CD14-positive monocyte (primary cell): ENCODE results near the gene TUBGCP5. TPM values are rescaled to one million over a fixed set of nuclear protein-coding genes. Genes with fewer than 3 reads are reported as not detected.

ENCODE experiments used
- DNase-seq, 3 donors: peaks; one replicate each; pipeline ENCODE4 v3.0.0-alpha.2; 2011 to 2022
- H2AFZ ChIP-seq: 2 replicates; pipeline ENCODE4 v1.6.0; 2012; ENCODE audit warnings: mild to moderate bottlenecking, low read depth, low read length, inconsistent platforms; ENCODE audit not compliant: insufficient read depth, poor library complexity, severe bottlenecking
- H3K27ac ChIP-seq, 2 donors: 1 replicate in 1 of 2; 2 replicates in 1 of 2; pipeline ENCODE4 v1.5.1; 2012 to 2013; ENCODE audit warnings: low read length in 2 of 2, control low read depth in 1 of 2, inconsistent platforms in 1 of 2, low read depth in 1 of 2, mild to moderate bottlenecking in 1 of 2
- H3K27me3 ChIP-seq, 2 donors: one replicate each; pipeline versions ENCODE4 v1.6.0 to v1.6.1; 2011 to 2013; ENCODE audit warnings: low read length in 2 of 2; ENCODE audit not compliant: control insufficient read depth in 2 of 2, insufficient read depth in 2 of 2
- H3K36me3 ChIP-seq, 2 donors: replicated peaks in 1 of 2; 1 replicate in 1 of 2; 2 replicates in 1 of 2; pipeline versions ENCODE4 v1.5.1 to v1.6.1; 2012 to 2013; ENCODE audit warnings: low read length in 2 of 2, control low read depth in 1 of 2, inconsistent platforms in 1 of 2, mild to moderate bottlenecking in 1 of 2; ENCODE audit not compliant: insufficient read depth in 2 of 2, control insufficient read depth in 1 of 2
- H3K4me1 ChIP-seq, 2 donors: 1 replicate in 1 of 2; 2 replicates in 1 of 2; pipeline versions ENCODE4 v1.5.1 to v1.6.1; 2012 to 2013; ENCODE audit warnings: low read length in 2 of 2, control low read depth in 1 of 2, inconsistent platforms in 1 of 2, mild to moderate bottlenecking in 1 of 2, moderate library complexity in 1 of 2; ENCODE audit not compliant: insufficient read depth in 2 of 2, control insufficient read depth in 1 of 2
- H3K4me2 ChIP-seq: replicated peaks from 2 replicates; pipeline ENCODE3; 2012; ENCODE audit warnings: low read length, moderate library complexity, mild to moderate bottlenecking; ENCODE audit not compliant: poor library complexity, severe bottlenecking; ENCODE audit errors: extremely low read depth
- H3K4me3 ChIP-seq, 3 experiments: fragments of 200-600 bp in 1 of 3; sonication (generic) in 1 of 3; replicated peaks in 1 of 3; 1 replicate in 2 of 3; 2 replicates in 1 of 3; pipeline ENCODE4 v1.5.1; 2011 to 2013; ENCODE audit warnings: low read length in 3 of 3, mild to moderate bottlenecking in 3 of 3, control low read depth in 2 of 3, low read depth in 2 of 3, inconsistent platforms in 1 of 3, moderate library complexity in 1 of 3
- H3K79me2 ChIP-seq: 2 replicates; pipeline ENCODE4 v1.6.0; 2012; ENCODE audit warnings: mild to moderate bottlenecking, control low read depth, inconsistent platforms, low read length, moderate library complexity; ENCODE audit not compliant: insufficient read depth
- H3K9ac ChIP-seq: 2 replicates; pipeline ENCODE4 v1.6.0; 2017; ENCODE audit warnings: low read length, mild to moderate bottlenecking; ENCODE audit not compliant: insufficient read depth, poor library complexity, severe bottlenecking
- H3K9me3 ChIP-seq, 2 donors: replicated peaks in 1 of 2; 1 replicate in 1 of 2; 2 replicates in 1 of 2; pipeline versions ENCODE4 v1.5.1 to v1.6.1; 2012 to 2013; ENCODE audit warnings: low read length in 2 of 2, control low read depth in 1 of 2; ENCODE audit not compliant: control insufficient read depth in 1 of 2, insufficient read depth in 1 of 2
- H4K20me1 ChIP-seq: 2 replicates; pipeline ENCODE4 v1.6.0; 2012; ENCODE audit warnings: mild to moderate bottlenecking, low read length, control low read depth, moderate library complexity; ENCODE audit not compliant: insufficient read depth
- H3K27ac Mint-ChIP-seq, 7 donors: one replicate each; pipeline ENCODE4 v1.8.0; 2020; ENCODE audit warnings: mild to moderate bottlenecking in 7 of 7, mixed read lengths in 7 of 7, moderate library complexity in 6 of 7, inconsistent platforms in 2 of 7
- H3K27me3 Mint-ChIP-seq, 3 donors: one replicate each; pipeline ENCODE4 v1.8.0; 2021 to 2022; ENCODE audit warnings: low read depth in 3 of 3, mild to moderate bottlenecking in 3 of 3, mixed read lengths in 3 of 3, moderate library complexity in 3 of 3, inconsistent platforms in 1 of 3
- H3K36me3 Mint-ChIP-seq, 2 donors: one replicate each; pipeline ENCODE4 v1.8.0; 2020; ENCODE audit warnings: mixed read lengths in 2 of 2, inconsistent platforms in 1 of 2, mild to moderate bottlenecking in 1 of 2
- H3K4me1 Mint-ChIP-seq: one replicate; pipeline ENCODE4 v1.8.0; 2020; ENCODE audit warnings: mild to moderate bottlenecking, mixed read lengths
- H3K4me3 Mint-ChIP-seq, 2 donors: one replicate each; pipeline ENCODE4 v1.8.0; 2020; ENCODE audit warnings: mild to moderate bottlenecking in 2 of 2, mixed read lengths in 2 of 2, moderate library complexity in 1 of 2
- H3K9me3 Mint-ChIP-seq, 7 donors: one replicate each; pipeline ENCODE4 v1.8.0; 2020 to 2022; ENCODE audit warnings: mixed read lengths in 7 of 7, mild to moderate bottlenecking in 6 of 7, moderate library complexity in 6 of 7, inconsistent platforms in 2 of 7
- WGBS: methylation state at CpG from one replicate; pipeline ENCODE4 v1.1.5; 2013; ENCODE audit warnings: missing lambda C conversion rate; ENCODE audit not compliant: insufficient coverage; 5-methylcytosine and 5-hydroxymethylcytosine counted together
- intact Hi-C, 2 donors: fragments of 100-400 bp; cut with micrococcal nuclease; formaldehyde crosslinking; loops; one replicate each; pipeline versions ENCODE4 v1.15.0 to v1.15.1; 2023
- polyA plus RNA-seq, 3 donors: library from polyadenylated mRNA; depleted of rRNA in 1 of 3; unstranded in 2 of 3; stranded (reverse) in 1 of 3; fragments of 300-500 nt in 2 of 3; fragments of >200 nt in 1 of 3; fragmentation: Illumina TruSeq in 2 of 3; gene quantifications; 1 replicate in 2 of 3; 2 replicates in 1 of 3; pipeline ENCODE4 v1.2.3, GENCODE V29; 2012 to 2021
- TF ChIP-seq, protein P1 (sequence below): fragments of 200-600 bp; IDR thresholded peaks from one replicate; pipeline ENCODE4 v1.8.0; 2022; ENCODE audit warnings: antibody characterized with exemption, mild to moderate bottlenecking

TUBGCP5 gene
- polyA plus RNA-seq, 3 donors: 1.4 to 5.8 (median 1.8) TPM

DNA sequence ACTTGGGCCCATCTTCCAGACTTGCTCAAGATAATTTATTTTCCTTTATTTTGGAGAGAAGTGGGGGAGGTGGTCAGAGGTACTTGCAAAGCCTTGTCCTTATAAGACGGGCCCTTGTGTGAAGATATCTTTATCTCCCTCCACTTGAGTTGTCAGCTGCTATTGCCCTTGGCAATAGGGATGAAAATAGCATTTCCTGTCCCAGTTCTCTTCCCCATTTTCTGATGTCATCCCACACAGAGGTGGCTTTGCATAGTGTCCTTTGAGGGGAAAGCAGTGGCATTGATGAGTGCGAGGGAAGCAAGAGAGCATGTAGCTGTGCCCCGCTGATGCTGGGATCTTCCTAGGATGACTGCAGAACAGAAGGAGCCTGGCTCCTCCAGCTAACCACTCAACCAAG, 41.9 kb upstream of the TUBGCP5 start:
- H3K4me3 ChIP-seq: no peak overlapping the region
- no peak overlapping the region for H3K27ac Mint-ChIP-seq
- H3K27ac ChIP-seq: no peak overlapping the region
- peaks cover 10 to 13% of the 10 kb centered on the region in 2 donors for H3K4me1 ChIP-seq
- H3K4me3 Mint-ChIP-seq: no peak overlapping the region
- H3K36me3 Mint-ChIP-seq: no peaks in the 10 kb centered on the region
- peaks cover 0 to 1% (median 0%) of the 10 kb centered on the region in 3 donors for H3K27me3 Mint-ChIP-seq
- TF ChIP-seq, protein P1, sequence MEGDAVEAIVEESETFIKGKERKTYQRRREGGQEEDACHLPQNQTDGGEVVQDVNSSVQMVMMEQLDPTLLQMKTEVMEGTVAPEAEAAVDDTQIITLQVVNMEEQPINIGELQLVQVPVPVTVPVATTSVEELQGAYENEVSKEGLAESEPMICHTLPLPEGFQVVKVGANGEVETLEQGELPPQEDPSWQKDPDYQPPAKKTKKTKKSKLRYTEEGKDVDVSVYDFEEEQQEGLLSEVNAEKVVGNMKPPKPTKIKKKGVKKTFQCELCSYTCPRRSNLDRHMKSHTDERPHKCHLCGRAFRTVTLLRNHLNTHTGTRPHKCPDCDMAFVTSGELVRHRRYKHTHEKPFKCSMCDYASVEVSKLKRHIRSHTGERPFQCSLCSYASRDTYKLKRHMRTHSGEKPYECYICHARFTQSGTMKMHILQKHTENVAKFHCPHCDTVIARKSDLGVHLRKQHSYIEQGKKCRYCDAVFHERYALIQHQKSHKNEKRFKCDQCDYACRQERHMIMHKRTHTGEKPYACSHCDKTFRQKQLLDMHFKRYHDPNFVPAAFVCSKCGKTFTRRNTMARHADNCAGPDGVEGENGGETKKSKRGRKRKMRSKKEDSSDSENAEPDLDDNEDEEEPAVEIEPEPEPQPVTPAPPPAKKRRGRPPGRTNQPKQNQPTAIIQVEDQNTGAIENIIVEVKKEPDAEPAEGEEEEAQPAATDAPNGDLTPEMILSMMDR: no peak
- no peak overlapping the region for H2AFZ ChIP-seq
- H3K27me3 ChIP-seq: no peaks in the 10 kb centered on the region
- intact Hi-C loops: no loop called here
- H3K9me3 Mint-ChIP-seq: peaks cover 0 to 2% (median 0%) of the 10 kb centered on the region in 7 donors
- H3K4me2 ChIP-seq: no peak overlapping the region
- WGBS: no CpG with 5 or more reads among the region's 3 CpGs
- no peak overlapping the region for H3K9ac ChIP-seq
- no peaks in the 10 kb centered on the region for H4K20me1 ChIP-seq
- no peaks in the 10 kb centered on the region for H3K9me3 ChIP-seq
- no peaks in the 10 kb centered on the region for H3K36me3 ChIP-seq
- DNase-seq: no peak
- H3K79me2 ChIP-seq: no peaks in the 10 kb centered on the region
- peaks cover 14% of the 10 kb centered on the region for H3K4me1 Mint-ChIP-seq

DNA sequence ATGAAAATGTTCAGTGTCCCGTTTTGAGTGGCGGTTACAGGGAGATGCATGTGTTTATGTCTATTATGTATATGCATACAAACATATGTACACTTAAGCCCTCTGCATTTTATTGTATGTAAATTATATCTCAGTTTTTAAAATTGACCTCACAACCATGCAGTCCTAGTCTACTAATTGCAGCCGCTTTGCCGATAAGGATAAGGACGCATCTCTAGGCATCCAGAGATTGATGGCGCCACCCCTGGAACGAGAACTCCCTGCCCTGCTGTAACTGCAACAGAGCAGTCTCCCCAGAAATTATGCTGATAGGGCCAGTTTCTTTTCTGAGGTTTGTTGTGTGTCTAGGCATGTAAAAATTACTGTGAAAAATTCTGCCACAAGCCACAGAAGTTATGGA, 40.4 kb upstream of the TUBGCP5 start:
- intact Hi-C loops: no loop called here
- TF ChIP-seq, protein P1: no peak

More for the DNA sequence above, 40.4 kb upstream of the TUBGCP5 start:
- no peak overlapping the region for H3K4me3 ChIP-seq
- H3K27me3 ChIP-seq: no peaks in the 10 kb centered on the region
- no peak overlapping the region for H3K27ac ChIP-seq
- Mint-ChIP-seq H3K4me1 (peaks cover 19% of the 10 kb centered on the region), H3K4me3 (no peak overlapping the region), H3K27me3 (no peaks in the 10 kb centered on the region), H3K27ac (peak overlapping the region in 1 of 7 donors; percentile 61), H3K36me3 (no peaks in the 10 kb centered on the region), H3K9me3 (peaks cover 0 to 2% (median 0%) of the 10 kb centered on the region in 7 donors)
- H3K9ac ChIP-seq: no peak overlapping the region
- peak overlapping the region; percentile 4 for H3K4me2 ChIP-seq
- no peak for DNase-seq
- no peak overlapping the region for H2AFZ ChIP-seq
- peaks cover 13 to 15% of the 10 kb centered on the region in 2 donors for H3K4me1 ChIP-seq
- H3K36me3 ChIP-seq: no peaks in the 10 kb centered on the region
- H3K79me2 ChIP-seq: no peaks in the 10 kb centered on the region
- no peaks in the 10 kb centered on the region for H3K9me3 ChIP-seq
- no peaks in the 10 kb centered on the region for H4K20me1 ChIP-seq
- 53% methylated on average over 3 of the region's 7 CpGs for WGBS
